Liver (tissue), 9 donors: Measurements from ENCODE around the gene ACTR8. TPM values are rescaled to one million over a fixed set of nuclear protein-coding genes. Genes with fewer than 3 reads are reported as not detected.
A peak's percentile ranks its signal among the peaks of the same experiment; 100 is the strongest.

ENCODE experiments used
- DNase-seq: peaks from one replicate; pipeline ENCODE4 v3.0.0-alpha.2; 2017; ENCODE audit warnings: low spot score
- H3K27ac ChIP-seq, 2 donors: one replicate each; pipeline ENCODE4 v1.7.0; 2013; ENCODE audit warnings: inconsistent platforms in 2 of 2, low read length in 2 of 2, control low read depth in 1 of 2, low read depth in 1 of 2, mild to moderate bottlenecking in 1 of 2
- H3K27me3 ChIP-seq, 4 donors: one replicate each; pipeline versions ENCODE4 v1.6.1 to v1.7.0; 2013; ENCODE audit warnings: low read length in 3 of 4, inconsistent platforms in 1 of 4, mild to moderate bottlenecking in 1 of 4, moderate library complexity in 1 of 4; ENCODE audit not compliant: control insufficient read depth in 4 of 4, insufficient read depth in 4 of 4
- H3K36me3 ChIP-seq, 4 donors: one replicate each; pipeline versions ENCODE4 v1.6.1 to v1.7.0; 2013; ENCODE audit warnings: low read length in 3 of 4, mild to moderate bottlenecking in 3 of 4, low read depth in 1 of 4, moderate library complexity in 1 of 4; ENCODE audit not compliant: control insufficient read depth in 4 of 4, insufficient read depth in 3 of 4
- H3K4me1 ChIP-seq, 4 donors: one replicate each; pipeline versions ENCODE4 v1.6.1 to v1.7.0; 2013; ENCODE audit warnings: low read length in 3 of 4, mild to moderate bottlenecking in 3 of 4, moderate library complexity in 1 of 4; ENCODE audit not compliant: control insufficient read depth in 4 of 4, insufficient read depth in 4 of 4
- H3K4me3 ChIP-seq, 3 donors: one replicate each; pipeline versions ENCODE4 v1.6.1 to v1.7.0; 2013; ENCODE audit warnings: low read length in 3 of 3, control low read depth in 1 of 3, low read depth in 1 of 3, mild to moderate bottlenecking in 1 of 3
- H3K9ac ChIP-seq, 2 donors: one replicate each; pipeline ENCODE4 v1.7.0; 2013; ENCODE audit warnings: low read length in 2 of 2, mild to moderate bottlenecking in 2 of 2, moderate library complexity in 2 of 2, control low read depth in 1 of 2, low read depth in 1 of 2
- H3K9me3 ChIP-seq, 4 donors: one replicate each; pipeline versions ENCODE4 v1.6.1 to v1.7.0; 2013; ENCODE audit warnings: low read length in 3 of 4; ENCODE audit not compliant: control insufficient read depth in 4 of 4
- EGR1 ChIP-seq, 2 donors: IDR thresholded peaks; 2 replicates each; pipeline ENCODE4 v1.6.1; 2016 to 2018; ENCODE audit warnings: antibody characterized with exemption in 2 of 2, low read depth in 2 of 2
- FOXA1 ChIP-seq: IDR thresholded peaks from 2 replicates; pipeline ENCODE4 v1.6.1; 2016; ENCODE audit warnings: antibody characterized with exemption
- FOXA2 ChIP-seq: IDR thresholded peaks from 2 replicates; pipeline ENCODE4 v1.6.1; 2016; ENCODE audit warnings: antibody characterized with exemption
- GABPA ChIP-seq, 2 donors: IDR thresholded peaks in 1 of 2; conservative IDR thresholded peaks in 1 of 2; 2 replicates each; pipeline ENCODE4 v1.6.1; 2016; ENCODE audit warnings: antibody characterized with exemption in 2 of 2, mild to moderate bottlenecking in 1 of 2, moderate library complexity in 1 of 2
- HNF4G ChIP-seq: IDR thresholded peaks from 2 replicates; pipeline ENCODE4 v1.6.1; 2016; ENCODE audit warnings: antibody characterized with exemption
- NR2F2 ChIP-seq: IDR thresholded peaks from 2 replicates; pipeline ENCODE4 v1.6.1; 2016; ENCODE audit warnings: antibody characterized with exemption
- RAD21 ChIP-seq, 2 donors: IDR thresholded peaks; 2 replicates each; pipeline ENCODE4 v1.6.1; 2016; ENCODE audit warnings: antibody characterized with exemption in 2 of 2, mild to moderate bottlenecking in 2 of 2
- SP1 ChIP-seq: IDR thresholded peaks from 2 replicates; pipeline ENCODE4 v1.6.1; 2018; ENCODE audit warnings: antibody characterized with exemption, mild to moderate bottlenecking
- TAF1 ChIP-seq: conservative IDR thresholded peaks from 2 replicates; pipeline ENCODE4 v1.6.1; 2016; ENCODE audit warnings: antibody characterized with exemption, mild to moderate bottlenecking
- YY1 ChIP-seq: IDR thresholded peaks from 2 replicates; pipeline ENCODE4 v1.6.1; 2016; ENCODE audit warnings: antibody characterized with exemption, mild to moderate bottlenecking
- WGBS: extraction: QIAGEN DNeasy Blood & Tissue Kit; methylation state at CpG from one replicate; pipeline ENCODE4 v1.1.7; 2013; 5-methylcytosine and 5-hydroxymethylcytosine counted together
- polyA plus RNA-seq, 2 donors: library from polyadenylated mRNA; stranded (reverse) in 1 of 2; unstranded in 1 of 2; fragments of 200-250 nt in 1 of 2; fragments of >200 nt in 1 of 2; fragmentation: Nextera tagmentation in 1 of 2; extraction: Ambion mirVana in 1 of 2; gene quantifications; one replicate each; pipeline versions ENCODE4 v1.2.1 to v1.2.3, GENCODE V29; 2013 to 2015
- total RNA-seq, 2 donors: library from RNA; depleted of rRNA; stranded (reverse); fragments of >200 nt; gene quantifications; one replicate each; pipeline ENCODE4 v1.2.3, GENCODE V29; 2014
- TF ChIP-seq, protein P1 (sequence below): IDR thresholded peaks from 2 replicates; pipeline ENCODE4 v1.6.1; 2016; ENCODE audit warnings: antibody characterized with exemption
- TF ChIP-seq, protein P2 (sequence below): IDR thresholded peaks from 2 replicates; pipeline ENCODE4 v1.6.1; 2016; ENCODE audit warnings: antibody characterized with exemption
- TF ChIP-seq, protein P3 (sequence below): IDR thresholded peaks from 2 replicates; pipeline ENCODE4 v1.6.1; 2016; ENCODE audit warnings: antibody characterized with exemption, mild to moderate bottlenecking
- TF ChIP-seq, protein P4 (sequence below): IDR thresholded peaks from 2 replicates; pipeline ENCODE4 v1.6.1; 2016; ENCODE audit warnings: antibody characterized with exemption
- donor health status: healthy.
- donor health status: healthy.
- donor health status: healthy.
- donor health status: healthy.
- donor health status: healthy.

Gene ACTR8
- total and polyA plus RNA-seq, 4 donors = 3.2 to 16.7 (median 7.7) TPM

DNA sequence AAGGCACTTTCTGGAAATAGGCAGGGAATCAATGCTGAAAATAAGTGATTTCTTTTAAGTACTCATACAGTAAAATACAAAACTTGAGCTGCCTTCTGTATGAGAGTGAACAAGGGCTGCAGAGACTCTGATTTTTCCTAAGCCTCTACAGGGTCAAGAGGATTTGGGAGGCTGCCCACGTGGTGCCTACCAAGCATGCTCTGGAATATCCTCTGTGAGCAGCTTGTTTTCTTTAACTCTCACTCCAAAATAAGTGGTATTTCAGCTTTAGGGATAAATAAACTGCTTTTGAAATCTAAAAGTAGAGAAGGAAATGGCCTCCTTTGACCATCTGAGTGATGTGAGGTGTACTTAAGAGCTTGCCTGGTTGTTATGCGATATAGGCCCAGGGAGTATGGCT, 17.8 kb upstream of the ACTR8 start:
- 67% methylated on average over 2 of the region's 2 CpGs for WGBS

DNA sequence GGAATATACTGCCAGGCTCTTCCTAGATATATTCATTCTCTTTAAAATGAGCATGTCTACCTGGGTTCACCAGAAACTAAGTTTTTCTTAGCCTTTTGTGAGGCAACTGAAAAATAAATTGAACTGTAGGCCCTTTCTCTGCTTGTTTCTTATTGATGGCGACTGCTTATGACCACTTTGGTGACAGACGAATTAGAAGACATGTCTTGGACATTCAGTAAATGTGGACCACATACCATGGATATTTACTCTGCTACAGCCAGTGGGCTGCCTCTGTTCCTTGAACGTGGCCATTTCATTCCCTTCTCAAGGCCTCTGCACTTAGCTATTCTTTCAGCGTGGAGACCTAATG, 10.3 kb upstream of the ACTR8 start:
- Histone ChIP-seq H3K4me1 (peaks cover 0 to 19% (median 12%) of the 10 kb centered on the region in 4 donors), H3K27me3 (peaks cover 0 to under 1% (median 0%) of the 10 kb centered on the region in 4 donors), H3K27ac (peak overlapping the region; percentile 93 to 96), H3K4me3 (peak overlapping the region; percentile 64 to 95 (median 72)), H3K9me3 (no peaks in the 10 kb centered on the region), H3K36me3 (peaks cover 0 to 7% (median 5%) of the 10 kb centered on the region in 4 donors), H3K9ac (peak overlapping the region; percentile 86 to 91)
- WGBS = 45% methylated on average over 4 of the region's 4 CpGs
- DNase-seq = no peak
- TF ChIP-seq, protein P1, sequence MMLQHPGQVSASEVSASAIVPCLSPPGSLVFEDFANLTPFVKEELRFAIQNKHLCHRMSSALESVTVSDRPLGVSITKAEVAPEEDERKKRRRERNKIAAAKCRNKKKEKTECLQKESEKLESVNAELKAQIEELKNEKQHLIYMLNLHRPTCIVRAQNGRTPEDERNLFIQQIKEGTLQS = no peak
- TF ChIP-seq, protein P2, sequence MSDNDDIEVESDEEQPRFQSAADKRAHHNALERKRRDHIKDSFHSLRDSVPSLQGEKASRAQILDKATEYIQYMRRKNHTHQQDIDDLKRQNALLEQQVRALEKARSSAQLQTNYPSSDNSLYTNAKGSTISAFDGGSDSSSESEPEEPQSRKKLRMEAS = no peak
- TF ChIP-seq, protein P3, sequence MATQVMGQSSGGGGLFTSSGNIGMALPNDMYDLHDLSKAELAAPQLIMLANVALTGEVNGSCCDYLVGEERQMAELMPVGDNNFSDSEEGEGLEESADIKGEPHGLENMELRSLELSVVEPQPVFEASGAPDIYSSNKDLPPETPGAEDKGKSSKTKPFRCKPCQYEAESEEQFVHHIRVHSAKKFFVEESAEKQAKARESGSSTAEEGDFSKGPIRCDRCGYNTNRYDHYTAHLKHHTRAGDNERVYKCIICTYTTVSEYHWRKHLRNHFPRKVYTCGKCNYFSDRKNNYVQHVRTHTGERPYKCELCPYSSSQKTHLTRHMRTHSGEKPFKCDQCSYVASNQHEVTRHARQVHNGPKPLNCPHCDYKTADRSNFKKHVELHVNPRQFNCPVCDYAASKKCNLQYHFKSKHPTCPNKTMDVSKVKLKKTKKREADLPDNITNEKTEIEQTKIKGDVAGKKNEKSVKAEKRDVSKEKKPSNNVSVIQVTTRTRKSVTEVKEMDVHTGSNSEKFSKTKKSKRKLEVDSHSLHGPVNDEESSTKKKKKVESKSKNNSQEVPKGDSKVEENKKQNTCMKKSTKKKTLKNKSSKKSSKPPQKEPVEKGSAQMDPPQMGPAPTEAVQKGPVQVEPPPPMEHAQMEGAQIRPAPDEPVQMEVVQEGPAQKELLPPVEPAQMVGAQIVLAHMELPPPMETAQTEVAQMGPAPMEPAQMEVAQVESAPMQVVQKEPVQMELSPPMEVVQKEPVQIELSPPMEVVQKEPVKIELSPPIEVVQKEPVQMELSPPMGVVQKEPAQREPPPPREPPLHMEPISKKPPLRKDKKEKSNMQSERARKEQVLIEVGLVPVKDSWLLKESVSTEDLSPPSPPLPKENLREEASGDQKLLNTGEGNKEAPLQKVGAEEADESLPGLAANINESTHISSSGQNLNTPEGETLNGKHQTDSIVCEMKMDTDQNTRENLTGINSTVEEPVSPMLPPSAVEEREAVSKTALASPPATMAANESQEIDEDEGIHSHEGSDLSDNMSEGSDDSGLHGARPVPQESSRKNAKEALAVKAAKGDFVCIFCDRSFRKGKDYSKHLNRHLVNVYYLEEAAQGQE = no peak

More for the DNA sequence above, 17.8 kb upstream of the ACTR8 start:
- no peaks in the 10 kb centered on the region for H3K9me3 ChIP-seq
- no peak for DNase-seq
- H3K4me1 ChIP-seq = no peaks in the 10 kb centered on the region
- no peak overlapping the region for H3K27ac ChIP-seq
- peaks cover 0 to 5% (median 3%) of the 10 kb centered on the region in 4 donors for H3K27me3 ChIP-seq
- no peak overlapping the region for H3K4me3 ChIP-seq
- TF ChIP-seq, protein P1 = no peak
- TF ChIP-seq RAD21 (IDR thresholded peaks at IDR 0.05) = no peak
- TF ChIP-seq YY1 = no peak
- no peak for TF ChIP-seq TAF1
- no peak for TF ChIP-seq EGR1 (IDR thresholded peaks at IDR 0.05; ENCODE audit: low read depth in 2 of 2)
- no peak for TF ChIP-seq FOXA1
- no peak for TF ChIP-seq NR2F2
- TF ChIP-seq, protein P2 = no peak
- TF ChIP-seq GABPA (IDR thresholded peaks at IDR 0.05 in 1 of 2, conservative IDR thresholded peaks at IDR 0.05 in 1 of 2) = no peak
- TF ChIP-seq FOXA2 = no peak
- TF ChIP-seq, protein P4, sequence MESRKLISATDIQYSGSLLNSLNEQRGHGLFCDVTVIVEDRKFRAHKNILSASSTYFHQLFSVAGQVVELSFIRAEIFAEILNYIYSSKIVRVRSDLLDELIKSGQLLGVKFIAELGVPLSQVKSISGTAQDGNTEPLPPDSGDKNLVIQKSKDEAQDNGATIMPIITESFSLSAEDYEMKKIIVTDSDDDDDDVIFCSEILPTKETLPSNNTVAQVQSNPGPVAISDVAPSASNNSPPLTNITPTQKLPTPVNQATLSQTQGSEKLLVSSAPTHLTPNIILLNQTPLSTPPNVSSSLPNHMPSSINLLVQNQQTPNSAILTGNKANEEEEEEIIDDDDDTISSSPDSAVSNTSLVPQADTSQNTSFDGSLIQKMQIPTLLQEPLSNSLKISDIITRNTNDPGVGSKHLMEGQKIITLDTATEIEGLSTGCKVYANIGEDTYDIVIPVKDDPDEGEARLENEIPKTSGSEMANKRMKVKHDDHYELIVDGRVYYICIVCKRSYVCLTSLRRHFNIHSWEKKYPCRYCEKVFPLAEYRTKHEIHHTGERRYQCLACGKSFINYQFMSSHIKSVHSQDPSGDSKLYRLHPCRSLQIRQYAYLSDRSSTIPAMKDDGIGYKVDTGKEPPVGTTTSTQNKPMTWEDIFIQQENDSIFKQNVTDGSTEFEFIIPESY = no peak
- no peak for TF ChIP-seq HNF4G
- no peak for TF ChIP-seq SP1
- no peaks in the 10 kb centered on the region for H3K36me3 ChIP-seq
- no peak overlapping the region for H3K9ac ChIP-seq
